A549 (cell line): ENCODE measurements around the gene USH1C. TPM values are rescaled to one million over a fixed set of nuclear protein-coding genes. Genes with fewer than 3 reads are reported as not detected.
A peak's percentile ranks its signal among the peaks of the same experiment; 100 is the strongest.

Experiments used
- ATAC-seq, 2 experiments: fragments of 200-7000 bp in 1 of 2; fragments of >200 bp in 1 of 2; cut with Nextera tagmentation in 1 of 2; cut with Tn5 transposase in 1 of 2; 3 replicates each; pipeline versions ENCODE4 v1.8.0 to v1.9.1; 2018 to 2020; ENCODE audit warnings: mild to moderate bottlenecking in 1 of 2, moderate library complexity in 1 of 2
- CTCF ChIA-PET: fragments of 300-600 bp; sonication (Branson Sonifier 250); formaldehyde crosslinking; extraction: SDS; loops from one replicate; lab custom pipeline; 2021; ENCODE audit warnings: antibody characterized with exemption, inconsistent platforms; lab: Yijun Ruan, JAX
- POLR2A ChIA-PET: fragments of 350-600 bp; formaldehyde crosslinking; extraction: SDS; loops from one replicate; lab custom pipeline; 2021; ENCODE audit warnings: antibody characterized with exemption, inconsistent platforms; lab: Yijun Ruan, JAX
- DNase-seq, 2 experiments: peaks; one replicate each; pipeline versions ENCODE4 v3.0.0 to v3.0.0-alpha.2; 2011 to 2016; ENCODE audit warnings: low read depth in 1 of 2, low spot score in 1 of 2
- FAIRE-seq: peaks from 2 replicates; lab custom pipeline; 2011; peaks lifted over from hg19 to GRCh38; lab: Jason Lieb, UNC
- H3K27ac ChIP-seq, 2 experiments: fragments of >200 bp; sonication (Bioruptor Twin); formaldehyde crosslinking; 3 replicates each; pipeline ENCODE4 v1.5.1; 2016 to 2017
- H3K4me1 ChIP-seq: fragments of >200 bp; sonication (Bioruptor Twin); formaldehyde crosslinking; 3 replicates; pipeline ENCODE4 v1.6.1; 2016
- H3K4me2 ChIP-seq: fragments of >200 bp; sonication (Bioruptor Twin); formaldehyde crosslinking; 3 replicates; pipeline ENCODE4 v1.6.1; 2016
- H3K4me3 ChIP-seq: fragments of >200 bp; sonication (Bioruptor Twin); formaldehyde crosslinking; 3 replicates; pipeline ENCODE4 v1.5.1; 2016
- H3K9me3 ChIP-seq: fragments of >200 bp; sonication (Bioruptor Twin); formaldehyde crosslinking; 3 replicates; pipeline ENCODE4 v1.6.1; 2016
- ATOH8 ChIP-seq: fragments of 250-450 bp; sonication (Bioruptor Pico); IDR thresholded peaks from 2 replicates; pipeline ENCODE4 v1.5.0; 2020; ENCODE audit warnings: low read depth, mild to moderate bottlenecking, moderate library complexity
- CBX2 ChIP-seq: fragments of 200-600 bp; sonication (generic); IDR thresholded peaks from 2 replicates; pipeline ENCODE4 v1.6.1; 2016; ENCODE audit warnings: low read depth, mild to moderate bottlenecking, borderline replicate concordance
- CBX8 ChIP-seq: fragments of 200-600 bp; sonication (generic); IDR thresholded peaks from 2 replicates; pipeline ENCODE4 v1.6.1; 2016
- CHD4 ChIP-seq: fragments of 200-600 bp; sonication (generic); IDR thresholded peaks from 2 replicates; pipeline ENCODE4 v1.6.1; 2016; ENCODE audit warnings: antibody characterized with exemption, mild to moderate bottlenecking, borderline replicate concordance
- EP300 ChIP-seq, 2 experiments: fragments of >200 bp; sonication (Bioruptor Twin); formaldehyde crosslinking; IDR thresholded peaks; 2 replicates in 1 of 2; 3 replicates in 1 of 2; pipeline ENCODE4 v1.6.1; 2016 to 2017
- ESRRA ChIP-seq: fragments of 150-350 bp; IDR thresholded peaks from 2 replicates; pipeline ENCODE4 v1.6.1; 2014; ENCODE audit warnings: mild to moderate bottlenecking, low read length, borderline replicate concordance
- GATA3 ChIP-seq: IDR thresholded peaks from 2 replicates; pipeline ENCODE4 v1.6.1; 2012; ENCODE audit warnings: borderline replicate concordance
- HDAC2 ChIP-seq: fragments of 200-600 bp; sonication (generic); IDR thresholded peaks from 2 replicates; pipeline ENCODE4 v1.6.1; 2016
- HEYL ChIP-seq: fragments of 250-450 bp; sonication (Bioruptor Pico); IDR thresholded peaks from 2 replicates; pipeline ENCODE4 v1.8.0; 2021; ENCODE audit warnings: mild to moderate bottlenecking, moderate library complexity
- HOXB13 ChIP-seq: fragments of 250-450 bp; sonication (Bioruptor Pico); IDR thresholded peaks from 2 replicates; pipeline ENCODE4 v1.5.0; 2020; ENCODE audit warnings: low read depth, mild to moderate bottlenecking, moderate library complexity
- HOXB5 ChIP-seq: fragments of 250-450 bp; sonication (Bioruptor Pico); IDR thresholded peaks from 2 replicates; pipeline ENCODE4 v1.5.0; 2020; ENCODE audit warnings: mild to moderate bottlenecking, moderate library complexity
- JUN ChIP-seq, 2 experiments: fragments of >200 bp; sonication (Bioruptor Twin); formaldehyde crosslinking; IDR thresholded peaks; 2 replicates in 1 of 2; 3 replicates in 1 of 2; pipeline ENCODE4 v1.6.1; 2016 to 2017
- JUNB ChIP-seq: fragments of >200 bp; sonication (Bioruptor Twin); formaldehyde crosslinking; IDR thresholded peaks from 2 replicates; pipeline ENCODE4 v1.6.1; 2016
- KDM1A ChIP-seq: fragments of 200-600 bp; sonication (generic); IDR thresholded peaks from 2 replicates; pipeline ENCODE4 v1.6.1; 2016; ENCODE audit warnings: low read depth, mild to moderate bottlenecking
- KDM5A ChIP-seq: fragments of 200-600 bp; sonication (generic); IDR thresholded peaks from 2 replicates; pipeline ENCODE4 v1.6.1; 2016; ENCODE audit warnings: antibody characterized with exemption, mild to moderate bottlenecking
- MAX ChIP-seq: IDR thresholded peaks from 2 replicates; pipeline ENCODE4 v1.6.1; 2012
- NFE2L2 ChIP-seq: fragments of 150-350 bp; conservative IDR thresholded peaks from 2 replicates; pipeline ENCODE4 v1.6.1; 2014; ENCODE audit warnings: low read length
- PBX3 ChIP-seq: IDR thresholded peaks from 2 replicates; pipeline ENCODE4 v1.6.1; 2012
- RAD21 ChIP-seq, 2 experiments: fragments of >200 bp in 1 of 2; sonication (Bioruptor Twin) in 1 of 2; formaldehyde crosslinking in 1 of 2; IDR thresholded peaks in 1 of 2; conservative IDR thresholded peaks in 1 of 2; 2 replicates in 1 of 2; 3 replicates in 1 of 2; pipeline ENCODE4 v1.6.1; 2012 to 2018; ENCODE audit warnings: inconsistent platforms in 1 of 2
- RARB ChIP-seq: fragments of 250-450 bp; sonication (Bioruptor Pico); IDR thresholded peaks from 2 replicates; pipeline ENCODE4 v1.8.0; 2021; ENCODE audit warnings: mild to moderate bottlenecking, moderate library complexity
- RCOR1 ChIP-seq: fragments of 150-350 bp; IDR thresholded peaks from 2 replicates; pipeline ENCODE4 v1.6.1; 2014; ENCODE audit warnings: antibody characterized with exemption, low read length, low read depth
- SMC3 ChIP-seq: fragments of >200 bp; sonication (Bioruptor Twin); formaldehyde crosslinking; IDR thresholded peaks from 3 replicates; pipeline ENCODE4 v1.6.1; 2018; ENCODE audit warnings: inconsistent platforms
- USF2 ChIP-seq: fragments of 450-650 bp; IDR thresholded peaks from 2 replicates; pipeline ENCODE4 v1.6.1; 2014; ENCODE audit warnings: antibody characterized with exemption
- ZSCAN20 ChIP-seq: fragments of 250-450 bp; sonication (Bioruptor Pico); IDR thresholded peaks from 2 replicates; pipeline ENCODE4 v1.8.0; 2022; ENCODE audit warnings: mild to moderate bottlenecking, moderate library complexity
- WGBS: methylation state at CpG from one replicate; pipeline ENCODE4 v1.1.6; 2017; ENCODE audit errors: missing lambda C conversion rate; 5-methylcytosine and 5-hydroxymethylcytosine counted together
- polyA plus RNA-seq, 4 experiments: library from polyadenylated mRNA; depleted of rRNA in 3 of 4; stranded (reverse); fragments of >200 nt; fragmentation: RNase III in 1 of 4; extraction: RNeasy Plus Mini Kit Qiagen cat#74134 plus additional on column Dnase treatment in 1 of 4; gene quantifications; 2 replicates in 3 of 4; 3 replicates in 1 of 4; pipeline ENCODE4 v1.2.3, GENCODE V29; 2011 to 2017

The USH1C gene
- polyA plus RNA-seq, 2 of the 4 experiments (the other 2 are of a cell fraction): 3.2 to 8.6 TPM

DNA sequence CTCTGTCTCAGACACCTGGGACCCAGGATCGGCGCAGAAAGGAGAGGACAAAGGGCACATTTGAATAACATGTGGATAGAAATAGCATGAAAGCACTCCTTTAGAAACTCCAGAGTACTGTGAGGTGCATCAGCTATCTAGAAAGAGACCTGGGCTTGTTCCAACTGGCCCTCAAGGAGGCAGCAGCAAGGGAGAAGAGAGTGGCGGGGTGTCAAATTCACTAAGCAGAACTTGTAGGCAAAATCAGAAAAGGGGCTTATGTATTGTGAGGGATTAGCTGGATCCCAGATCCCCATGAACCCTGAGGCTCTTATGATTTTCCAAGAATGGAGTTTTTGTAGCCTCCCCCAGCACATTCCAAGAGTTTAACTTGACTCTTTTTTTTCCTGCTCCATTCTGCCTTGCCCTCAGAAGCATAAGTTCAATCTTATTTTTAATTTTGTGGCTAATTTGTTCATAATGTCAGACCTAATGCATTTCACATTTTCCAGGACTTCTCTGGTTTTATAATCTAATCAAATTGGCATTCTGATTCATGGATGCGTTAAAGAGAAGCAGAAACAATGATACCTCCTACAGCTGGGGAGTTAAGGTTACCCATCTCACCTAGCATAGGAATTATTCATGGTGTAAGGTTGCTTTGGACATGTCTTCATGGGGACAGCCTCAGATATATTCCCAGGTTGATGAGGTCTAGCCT is 33.6 kb downstream of the USH1C start:
- H3K4me2 ChIP-seq: no peak overlapping the region
- ChIA-PET POLR2A (no interaction called here), CTCF (interaction anchor here (1.8 to 45.8 kb wide), 3 partner anchors 10 to 126 kb away, joined by 4 to 1119 read pairs (median 281); partner anchors contain the start of gene KCNJ11)
- DNase-seq: no peak
- TF ChIP-seq CHD4: no peak
- no peak for TF ChIP-seq SMC3
- TF ChIP-seq USF2: no peak
- TF ChIP-seq KDM1A: no peak
- TF ChIP-seq HOXB5 (CRISPR knock-in tag): no peak
- TF ChIP-seq CBX8: no peak
- TF ChIP-seq HOXB13 (CRISPR knock-in tag): no peak
- no peak for TF ChIP-seq CBX2
- no peak for TF ChIP-seq RARB (CRISPR knock-in tag)
- TF ChIP-seq JUN (IDR thresholded peaks at IDR 0.05): no peak
- TF ChIP-seq MAX: no peak
- TF ChIP-seq ZSCAN20 (CRISPR knock-in tag): no peak
- no peak for TF ChIP-seq EP300 (IDR thresholded peaks at IDR 0.05)
- no peak for TF ChIP-seq PBX3
- no peak for TF ChIP-seq HDAC2
- TF ChIP-seq RAD21 (conservative IDR thresholded peaks at IDR 0.05 in 1 of 2, IDR thresholded peaks at IDR 0.05 in 1 of 2): no peak
- TF ChIP-seq, all 56 proteins: peak for 0
- Histone ChIP-seq H3K4me3 (no peak overlapping the region), H3K27ac (no peak overlapping the region), H3K9me3 (no peaks in the 10 kb centered on the region), H3K4me1 (peaks cover 7% of the 10 kb centered on the region; the same call in 2 of the 3 replicates)
- no peak for FAIRE-seq
- WGBS: 68% methylated on average over 4 of the region's 4 CpGs
- no peak for ATAC-seq

GRCh38 chr11:17508791-17509190 is 35.4 kb downstream of the USH1C start:
- H3K4me1 ChIP-seq: peaks cover 7% of the 10 kb centered on the region; the same call in 2 of the 3 replicates
- no peak for TF ChIP-seq HEYL (CRISPR knock-in tag)
- no peak for TF ChIP-seq KDM5A
- TF ChIP-seq NFE2L2: no peak
- no peak for TF ChIP-seq ATOH8
- no peak for TF ChIP-seq GATA3
- no peak for TF ChIP-seq RCOR1
- no peak for TF ChIP-seq ESRRA
- no peak for TF ChIP-seq JUNB
- FAIRE-seq (no peak), DNase-seq (no peak), ATAC-seq (no peak)
- no peaks in the 10 kb centered on the region for H3K9me3 ChIP-seq
- no peak overlapping the region for H3K4me3 ChIP-seq
- ChIA-PET POLR2A (no interaction called here), CTCF (interaction anchor here (1.4 to 45.8 kb wide), 5 partner anchors 12 to 278 kb away, joined by 3 to 1119 read pairs (median 84); partner anchors contain the start of gene KCNJ11)
- no peak overlapping the region for H3K27ac ChIP-seq
- H3K4me2 ChIP-seq: 0 out of 3 replicates have a peak overlapping the region, but pooled peaks have one; percentile 5
- 23% methylated on average over 3 of the region's 3 CpGs for WGBS
